HL-60/S4 treated with phorbol 12-myristate 13-acetate at 8.2 ng/mL for 4 days and 3 days (cell line): Measurements from ENCODE around the gene NCOA3.

ENCODE experiments used
- in situ Hi-C: fragments of 300-500 bp; cut with MboI; formaldehyde crosslinking; loops from 2 replicates; pipeline ENCODE4 v1.15.0; 2022; ENCODE audit warnings: low sequenced_read_pairs

The NCOA3 gene

DNA sequence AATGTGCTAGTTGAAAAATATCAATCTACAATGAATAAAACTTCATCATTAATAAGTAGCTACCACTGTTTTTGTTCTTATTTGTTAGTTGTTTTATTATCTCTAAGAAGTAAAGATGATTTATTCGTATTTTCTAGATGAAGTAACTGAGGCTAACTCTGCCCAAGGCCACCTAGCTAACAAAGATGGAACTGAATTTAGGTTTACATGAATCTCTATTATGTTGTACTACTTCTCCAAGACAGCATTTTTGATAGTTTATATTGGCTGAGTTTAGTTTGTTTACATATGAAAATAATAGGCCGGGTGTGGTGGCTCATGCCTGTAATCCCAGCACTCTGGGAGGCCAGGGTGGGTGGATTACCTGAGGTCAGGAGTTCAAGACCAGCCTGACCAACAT is 121.5 kb downstream of the NCOA3 start:
- in situ Hi-C loops, result no loop called here

DNA sequence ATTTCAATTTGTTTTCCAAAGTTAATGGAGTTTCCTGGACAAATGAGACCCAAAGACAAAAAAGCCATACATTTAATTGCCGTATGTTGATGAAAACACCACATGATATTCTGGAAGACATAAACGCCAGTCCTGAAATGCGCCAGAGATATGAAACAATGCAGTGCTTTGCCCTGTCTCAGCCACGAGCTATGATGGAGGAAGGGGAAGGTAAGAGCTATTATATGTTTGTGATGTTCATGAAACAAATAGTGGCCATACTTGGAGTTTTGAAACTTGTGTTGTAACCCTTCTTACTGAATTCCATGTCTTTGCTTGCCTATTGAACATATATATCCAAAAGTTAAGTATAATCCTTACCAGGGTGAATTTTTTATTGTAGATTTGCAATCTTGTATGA is 125.9 kb downstream of the NCOA3 start:
- in situ Hi-C loops, result loop anchor here (25.0 kb wide), 1 partner anchor 390 kb away; no protein-coding TSS in a partner anchor

DNA sequence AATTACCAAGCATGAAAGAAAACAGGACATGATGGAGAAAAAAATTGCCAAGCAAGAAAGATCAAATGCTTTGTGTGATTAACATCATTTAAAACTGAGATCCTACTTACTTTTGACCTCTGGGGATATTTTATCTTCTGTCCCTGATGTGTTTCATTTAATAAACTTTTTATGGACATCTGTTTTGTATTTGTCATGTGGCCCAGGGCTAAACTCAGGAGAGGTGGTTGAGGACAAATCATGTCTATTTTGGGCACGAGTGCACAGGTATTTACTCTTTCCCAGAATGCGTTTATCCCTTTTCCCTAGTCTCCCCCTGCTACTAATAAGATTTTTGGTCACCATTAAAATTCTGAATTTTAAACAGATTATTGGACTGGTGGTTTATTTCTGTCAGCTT is 128.2 kb downstream of the NCOA3 start:
- in situ Hi-C loops, result loop anchor here (25.0 kb wide), 1 partner anchor 393 kb away; no protein-coding TSS in a partner anchor

DNA sequence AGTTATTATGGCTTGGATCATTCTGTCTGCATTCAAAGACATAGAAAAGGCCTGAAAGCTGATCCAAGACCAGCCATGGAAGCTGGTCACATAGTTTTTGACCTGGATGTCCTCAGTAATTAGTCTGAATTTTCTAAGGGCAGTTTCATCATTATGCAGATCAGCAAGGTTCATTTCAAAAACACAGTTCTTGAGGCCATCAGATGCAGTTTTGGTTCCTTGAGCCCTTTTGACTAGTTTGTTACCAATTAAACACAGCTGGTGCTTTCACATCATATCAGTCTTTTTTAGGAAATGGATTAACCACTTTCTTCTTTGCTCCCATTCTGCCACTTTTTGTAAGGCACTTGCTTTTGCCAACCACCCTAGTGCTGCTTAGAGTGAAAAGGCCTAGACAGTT is 129.4 kb downstream of the NCOA3 start:
- in situ Hi-C loops, result loop anchor here (25.0 kb wide), 1 partner anchor 394 kb away; no protein-coding TSS in a partner anchor

DNA sequence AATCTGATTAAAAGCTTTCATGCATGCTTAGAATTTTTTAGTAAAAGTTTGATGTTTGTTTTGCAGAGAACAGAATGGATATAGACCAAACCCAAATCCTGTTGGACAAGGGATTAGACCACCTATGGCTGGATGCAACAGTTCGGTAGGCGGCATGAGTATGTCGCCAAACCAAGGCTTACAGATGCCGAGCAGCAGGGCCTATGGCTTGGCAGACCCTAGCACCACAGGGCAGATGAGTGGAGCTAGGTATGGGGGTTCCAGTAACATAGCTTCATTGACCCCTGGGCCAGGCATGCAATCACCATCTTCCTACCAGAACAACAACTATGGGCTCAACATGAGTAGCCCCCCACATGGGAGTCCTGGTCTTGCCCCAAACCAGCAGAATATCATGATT is 133.6 kb downstream of the NCOA3 start:
- in situ Hi-C loops, result loop anchor here (25.0 kb wide), 1 partner anchor 398 kb away; no protein-coding TSS in a partner anchor

DNA sequence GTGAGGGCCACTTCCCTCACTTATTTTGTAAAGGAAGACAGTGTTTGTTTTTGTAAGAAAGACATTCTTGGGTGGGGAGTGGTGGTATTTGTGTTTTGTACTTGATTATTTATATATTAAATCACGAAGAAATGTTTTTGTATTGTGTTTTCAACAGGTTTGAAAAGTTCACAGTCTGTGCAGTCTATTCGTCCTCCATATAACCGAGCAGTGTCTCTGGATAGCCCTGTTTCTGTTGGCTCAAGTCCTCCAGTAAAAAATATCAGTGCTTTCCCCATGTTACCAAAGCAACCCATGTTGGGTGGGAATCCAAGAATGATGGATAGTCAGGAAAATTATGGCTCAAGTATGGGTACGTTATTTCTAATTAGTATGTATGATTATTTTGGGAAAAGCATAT is 137.2 kb downstream of the NCOA3 start:
- in situ Hi-C loops, result loop anchor here (25.0 kb wide), 1 partner anchor 402 kb away; no protein-coding TSS in a partner anchor

DNA sequence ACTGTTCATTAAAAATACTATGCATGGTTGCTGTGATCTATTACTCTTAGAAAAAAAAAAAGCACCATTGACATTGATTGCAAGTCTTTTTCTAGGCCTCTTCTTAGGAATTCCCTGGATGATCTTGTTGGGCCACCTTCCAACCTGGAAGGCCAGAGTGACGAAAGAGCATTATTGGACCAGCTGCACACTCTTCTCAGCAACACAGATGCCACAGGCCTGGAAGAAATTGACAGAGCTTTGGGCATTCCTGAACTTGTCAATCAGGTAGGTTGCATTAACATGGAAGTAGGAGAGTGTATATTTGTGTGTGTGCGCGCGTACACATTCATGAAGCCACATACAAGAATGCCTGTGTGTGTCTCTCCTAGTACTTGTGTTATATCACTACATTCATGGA is 140.4 kb downstream of the NCOA3 start:
- in situ Hi-C loops, result loop anchor here (25.0 kb wide), 1 partner anchor 405 kb away; no protein-coding TSS in a partner anchor

DNA sequence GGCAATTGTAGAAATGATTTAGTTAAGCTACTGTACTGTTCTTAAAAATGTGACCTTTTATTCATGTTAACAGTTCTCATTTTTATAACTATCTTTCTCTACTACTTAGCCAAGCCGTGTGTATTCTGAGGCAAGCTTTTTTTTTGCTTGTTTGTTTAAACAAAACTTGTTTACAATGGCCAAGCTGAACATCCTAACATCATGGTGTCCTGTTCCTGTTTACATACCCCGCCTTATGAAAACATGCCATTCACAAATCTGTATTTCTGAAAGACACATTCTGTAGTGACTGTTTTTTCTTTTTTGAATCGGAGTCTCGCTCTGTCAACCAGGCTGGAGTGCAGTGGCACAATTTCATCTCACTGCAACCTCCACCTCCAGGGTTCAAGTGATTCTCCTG is 140.9 kb downstream of the NCOA3 start:
- in situ Hi-C loops, result loop anchor here (25.0 kb wide), 1 partner anchor 405 kb away; no protein-coding TSS in a partner anchor

DNA sequence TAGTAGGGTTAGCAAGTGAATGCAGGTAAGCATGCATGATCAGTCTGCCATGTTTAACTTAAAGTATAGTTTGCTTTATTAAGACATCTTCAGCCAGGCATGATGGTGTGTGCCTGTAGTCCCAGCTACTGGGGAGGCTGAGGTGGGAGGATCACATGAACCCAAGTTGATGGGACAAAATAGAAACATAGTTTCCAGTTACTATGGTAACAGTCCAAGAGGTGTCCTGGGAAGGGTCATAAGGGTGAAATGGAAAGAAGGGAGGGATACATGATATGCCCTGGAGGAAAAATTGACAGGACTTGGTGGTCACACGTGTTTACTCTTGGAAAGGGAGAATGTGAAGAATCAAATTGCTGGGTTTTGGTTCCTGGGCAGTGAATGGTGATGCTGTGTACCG is 143.9 kb downstream of the NCOA3 start:
- in situ Hi-C loops, result loop anchor here (25.0 kb wide), 1 partner anchor 408 kb away; no protein-coding TSS in a partner anchor

DNA sequence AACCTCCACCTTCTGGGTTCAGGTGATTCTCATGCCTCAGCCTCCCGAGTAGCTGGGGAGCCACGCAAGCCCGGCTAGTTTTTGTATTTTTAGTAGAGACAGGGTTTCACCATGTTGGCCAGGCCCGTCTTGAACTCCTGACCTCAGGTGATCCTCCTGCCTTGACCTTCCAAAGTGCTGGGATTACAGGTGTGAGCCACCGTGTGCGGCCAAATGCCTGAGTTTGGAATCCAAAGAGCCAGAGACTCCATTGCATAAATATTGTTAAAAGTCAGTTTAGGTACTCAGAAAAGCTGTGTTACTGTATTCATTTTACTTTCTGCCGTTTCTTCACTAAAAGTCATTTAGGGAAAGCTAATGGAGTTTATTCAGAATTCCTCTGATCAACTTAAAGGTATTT is 146.3 kb downstream of the NCOA3 start:
- in situ Hi-C loops, result loop anchor here (25.0 kb wide), 1 partner anchor 411 kb away; no protein-coding TSS in a partner anchor

DNA sequence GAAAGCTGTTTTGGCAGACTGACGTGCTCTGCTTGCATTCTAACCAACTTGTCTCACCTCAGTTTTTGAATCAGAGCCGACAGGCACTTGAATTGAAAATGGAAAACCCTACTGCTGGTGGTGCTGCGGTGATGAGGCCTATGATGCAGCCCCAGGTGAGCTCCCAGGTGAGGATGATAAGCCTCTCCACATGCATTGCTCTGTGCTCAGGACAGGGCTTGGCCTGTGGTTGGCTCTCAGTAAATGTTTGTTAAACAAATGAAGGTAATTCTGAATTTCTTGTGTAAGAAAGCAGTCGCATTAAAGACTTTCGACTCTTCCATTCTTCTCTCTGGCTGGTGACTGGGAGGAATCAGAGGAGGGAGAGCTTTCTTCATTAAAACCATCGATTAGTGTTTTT is 147.3 kb downstream of the NCOA3 start:
- in situ Hi-C loops, result loop anchor here (25.0 kb wide), 1 partner anchor 412 kb away; no protein-coding TSS in a partner anchor

DNA sequence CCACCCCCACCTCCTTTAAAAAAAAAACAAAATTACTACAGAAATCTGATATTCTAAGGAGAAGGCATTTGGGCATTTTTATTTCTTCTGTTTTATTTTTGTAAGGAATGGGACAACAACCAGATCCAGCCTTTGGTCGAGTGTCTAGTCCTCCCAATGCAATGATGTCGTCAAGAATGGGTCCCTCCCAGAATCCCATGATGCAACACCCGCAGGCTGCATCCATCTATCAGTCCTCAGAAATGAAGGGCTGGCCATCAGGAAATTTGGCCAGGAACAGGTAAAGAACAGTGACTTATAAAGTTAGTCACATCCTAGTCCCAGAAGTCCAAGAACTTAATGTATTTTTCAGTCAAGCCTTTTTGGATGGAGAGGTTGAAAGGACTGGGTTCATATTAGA is 150.6 kb downstream of the NCOA3 start:
- in situ Hi-C loops, result no loop called here

DNA sequence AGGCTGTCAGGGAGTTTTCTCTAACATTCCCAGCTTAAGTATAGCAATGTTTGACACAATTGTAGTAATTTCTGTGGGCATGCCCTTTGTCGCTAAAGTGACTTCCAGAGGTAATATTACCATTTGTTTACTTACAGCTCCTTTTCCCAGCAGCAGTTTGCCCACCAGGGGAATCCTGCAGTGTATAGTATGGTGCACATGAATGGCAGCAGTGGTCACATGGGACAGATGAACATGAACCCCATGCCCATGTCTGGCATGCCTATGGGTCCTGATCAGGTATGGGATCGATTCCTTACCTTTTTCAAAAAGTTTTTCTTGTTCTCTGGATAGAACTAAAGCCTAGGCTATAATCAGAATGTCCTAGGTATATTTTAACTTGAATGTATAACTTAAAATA is 151.1 kb downstream of the NCOA3 start:
- in situ Hi-C loops, result no loop called here

DNA sequence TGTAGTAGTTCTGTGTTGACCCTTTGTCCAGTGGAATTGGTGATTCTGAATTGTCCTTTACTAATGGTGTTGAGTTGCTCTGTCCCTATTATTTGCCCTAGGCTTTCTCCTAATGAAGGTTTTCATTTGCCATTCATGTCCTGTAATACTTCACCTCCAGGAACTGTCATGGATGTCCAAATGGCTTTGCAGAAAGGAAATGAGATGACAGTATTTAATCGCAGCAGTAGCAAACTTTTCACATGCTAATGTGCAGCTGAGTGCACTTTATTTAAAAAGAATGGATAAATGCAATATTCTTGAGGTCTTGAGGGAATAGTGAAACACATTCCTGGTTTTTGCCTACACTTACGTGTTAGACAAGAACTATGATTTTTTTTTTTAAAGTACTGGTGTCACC is 152.2 kb downstream of the NCOA3 start:
- in situ Hi-C loops, result no loop called here

DNA sequence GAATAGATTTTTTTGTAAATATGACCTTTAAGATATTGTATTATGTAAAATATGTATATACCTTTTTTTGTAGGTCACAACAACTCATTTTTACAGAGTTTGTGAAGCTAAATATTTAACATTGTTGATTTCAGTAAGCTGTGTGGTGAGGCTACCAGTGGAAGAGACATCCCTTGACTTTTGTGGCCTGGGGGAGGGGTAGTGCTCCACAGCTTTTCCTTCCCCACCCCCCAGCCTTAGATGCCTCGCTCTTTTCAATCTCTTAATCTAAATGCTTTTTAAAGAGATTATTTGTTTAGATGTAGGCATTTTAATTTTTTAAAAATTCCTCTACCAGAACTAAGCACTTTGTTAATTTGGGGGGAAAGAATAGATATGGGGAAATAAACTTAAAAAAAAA is 152.7 kb downstream of the NCOA3 start:
- in situ Hi-C loops, result no loop called here

DNA sequence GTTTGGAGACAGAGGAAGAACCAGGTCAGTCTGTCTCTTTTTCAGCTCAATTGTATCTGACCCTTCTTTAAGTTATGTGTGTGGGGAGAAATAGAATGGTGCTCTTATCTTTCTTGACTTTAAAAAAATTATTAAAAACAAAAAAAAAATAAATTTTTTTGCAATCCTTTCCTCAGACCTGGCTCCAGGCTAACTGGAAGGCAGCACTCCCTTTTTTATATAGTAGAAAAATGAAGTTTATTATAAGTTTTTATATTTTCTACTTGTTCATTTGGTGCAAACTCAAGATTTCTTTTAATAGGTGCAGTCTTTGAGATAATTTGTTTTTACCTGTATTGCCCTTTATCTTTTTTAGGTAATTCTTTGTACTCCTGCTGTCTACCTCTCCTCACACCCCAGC is 153.9 kb downstream of the NCOA3 start:
- in situ Hi-C loops, result no loop called here

DNA sequence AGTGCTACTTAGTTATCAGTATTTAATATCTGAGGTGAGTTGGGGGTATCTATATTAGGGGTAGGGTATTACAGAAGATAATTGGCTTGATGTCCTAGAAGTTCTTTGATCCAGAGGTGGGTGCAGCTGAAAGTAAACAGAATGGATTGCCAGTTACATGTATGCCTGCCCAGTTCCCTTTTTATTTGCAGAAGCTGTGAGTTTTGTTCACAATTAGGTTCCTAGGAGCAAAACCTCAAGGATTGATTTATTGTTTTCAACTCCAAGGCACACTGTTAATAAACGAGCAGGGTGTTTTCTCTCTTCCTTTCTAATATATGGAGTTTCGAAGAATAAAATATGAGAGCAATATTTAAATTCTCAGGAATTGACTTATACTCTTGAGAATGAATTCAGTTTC is 154.6 kb downstream of the NCOA3 start:
- in situ Hi-C loops, result no loop called here

DNA sequence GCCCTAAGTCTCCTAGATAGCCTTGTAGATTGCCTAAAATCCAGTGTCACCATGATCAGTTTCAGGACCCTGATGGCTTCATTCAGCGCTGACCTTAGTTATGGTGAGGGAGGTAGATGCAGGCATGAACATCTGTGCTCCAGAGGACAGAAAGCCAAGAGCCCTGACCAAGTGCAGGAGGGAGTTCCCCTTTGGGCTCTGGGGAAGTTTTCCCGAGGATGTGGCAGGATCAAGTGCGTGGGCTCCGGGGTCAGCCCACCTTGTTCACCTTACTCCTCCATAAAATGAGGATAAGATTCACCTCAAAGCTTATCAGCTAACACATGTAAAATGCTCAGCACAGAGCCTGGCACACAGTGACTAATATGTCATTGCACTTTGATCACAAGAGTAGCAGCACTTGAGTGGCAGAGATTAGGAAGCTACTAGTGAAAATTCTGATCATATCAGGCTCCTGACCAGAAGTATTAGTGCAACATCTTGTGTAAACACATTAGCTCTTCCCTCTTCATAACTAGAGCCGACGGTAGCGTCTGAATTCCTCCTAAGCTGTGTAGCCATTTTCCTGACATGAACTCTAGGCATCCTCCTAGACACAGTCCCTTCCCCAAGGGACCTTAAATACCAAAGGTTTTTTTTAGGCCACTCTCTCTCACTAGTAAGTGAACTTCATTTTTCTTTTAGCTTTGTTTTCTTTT is 158.4 kb downstream of the NCOA3 start:
- in situ Hi-C loops, result no loop called here

DNA sequence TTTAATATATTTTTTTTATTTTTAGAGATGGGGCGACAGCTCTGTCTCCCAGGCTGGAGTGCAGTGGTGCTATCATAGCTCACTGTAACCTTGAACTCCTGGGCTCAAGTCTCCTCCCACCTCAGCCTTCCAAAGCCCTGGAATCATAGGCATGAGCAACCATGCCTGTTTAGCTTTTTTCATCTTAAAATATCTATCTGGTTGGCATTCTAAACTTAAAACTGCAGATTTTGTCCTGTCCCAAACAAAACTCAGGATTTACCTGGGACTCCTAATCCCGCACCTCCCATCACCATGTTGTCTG is 158.9 kb downstream of the NCOA3 start:
- in situ Hi-C loops, result no loop called here

DNA sequence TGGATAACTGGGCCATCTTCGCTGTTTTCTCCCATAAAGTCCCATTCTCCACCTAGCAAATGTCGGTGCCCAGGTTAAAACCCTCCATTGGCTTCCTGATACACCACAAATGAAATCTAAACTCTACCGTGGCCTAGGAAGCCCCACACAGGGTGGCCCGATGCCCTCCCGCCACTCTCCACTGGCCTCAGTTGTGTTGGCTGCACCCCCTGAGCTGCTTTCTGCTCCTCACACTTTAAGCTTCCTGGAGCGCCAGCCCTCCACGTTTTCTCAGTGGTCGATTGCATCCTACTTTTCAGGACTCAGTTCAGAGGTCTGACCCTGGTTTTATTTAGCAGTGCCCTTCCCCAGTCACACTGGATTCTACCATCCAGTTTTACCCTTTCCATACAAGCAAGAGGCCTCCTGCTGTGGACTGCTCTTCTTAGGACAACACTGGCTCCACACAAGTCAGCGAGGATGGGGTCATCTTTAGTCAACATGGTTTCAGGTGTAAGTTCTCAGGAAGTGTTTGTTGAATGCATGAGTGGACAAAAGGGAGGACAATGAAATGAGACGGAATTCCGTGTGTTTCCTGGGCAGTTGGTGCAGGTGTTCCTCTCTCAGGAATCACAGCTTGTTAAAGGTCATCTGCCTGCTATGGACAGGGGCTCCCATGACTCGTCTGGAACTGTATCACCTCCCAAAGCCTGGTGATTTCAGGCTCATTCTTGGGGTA is 159.5 kb downstream of the NCOA3 start:
- in situ Hi-C loops, result no loop called here

DNA sequence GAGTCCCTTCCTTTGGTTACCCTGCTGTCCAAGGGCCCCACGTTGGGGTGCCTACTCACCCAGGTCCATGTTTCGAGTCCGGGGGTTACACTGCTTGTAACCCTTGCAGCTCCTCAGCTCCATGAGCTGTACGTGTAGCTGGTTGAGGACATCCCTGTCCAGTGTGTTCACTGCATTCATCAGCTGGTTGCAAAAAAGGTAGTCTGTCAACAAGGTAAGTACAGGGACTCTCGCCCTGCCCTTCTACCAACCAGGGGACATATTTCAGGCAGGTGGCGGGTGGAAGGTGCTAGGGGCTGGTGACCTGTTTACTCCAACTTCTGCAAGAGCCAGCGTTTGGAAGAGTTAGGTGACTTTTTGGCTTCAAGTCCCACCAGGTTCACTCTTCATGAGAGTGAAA is 160.0 kb downstream of the NCOA3 start:
- in situ Hi-C loops, result no loop called here
